ENCODE results near the gene WNT4.

WNT4 gene

GRCh38 chr1:22143065-22144033 is at the start of gene WNT4:
TSS of gene WNT4 (minus strand) at chr1:22143097. CDS start at chr1:22142922, 175 bp downstream.
- DNase-seq (ENCODE audit: low read depth in 2 of 2), result no peak

GRCh38 chr1:22190731-22191130 is 47.8 kb upstream of the WNT4 start:
- no peak for DNase-seq (ENCODE audit: low read depth in 2 of 2)

- no peak for DNase-seq (ENCODE audit: low read depth in 2 of 2)
Observed at GRCh38 chr1:22190251-22190650, 47.4 kb upstream of the WNT4 start.

- no peak for DNase-seq (ENCODE audit: low read depth in 2 of 2)
Observed at GRCh38 chr1:22189619-22190018, 46.7 kb upstream of the WNT4 start.

- DNase-seq (ENCODE audit: low read depth in 2 of 2), result no peak
Observed at GRCh38 chr1:22188914-22189313, 46.0 kb upstream of the WNT4 start.

GRCh38 chr1:22188436-22188835 is 45.5 kb upstream of the WNT4 start:
- DNase-seq (ENCODE audit: low read depth in 2 of 2), result no peak

- no peak for DNase-seq (ENCODE audit: low read depth in 2 of 2)
Observed at GRCh38 chr1:22186311-22186710, 43.4 kb upstream of the WNT4 start.

GRCh38 chr1:22184892-22185612 is 42.2 kb upstream of the WNT4 start:
- no peak for DNase-seq (ENCODE audit: low read depth in 2 of 2)

- no peak for DNase-seq (ENCODE audit: low read depth in 2 of 2)
Observed at GRCh38 chr1:22184454-22184853, 41.6 kb upstream of the WNT4 start.

GRCh38 chr1:22182715-22183114 is 39.8 kb upstream of the WNT4 start:
- DNase-seq (ENCODE audit: low read depth in 2 of 2), result no peak

- no peak for DNase-seq (ENCODE audit: low read depth in 2 of 2)
Observed at GRCh38 chr1:22179197-22179803, 36.4 kb upstream of the WNT4 start.

- no peak for DNase-seq (ENCODE audit: low read depth in 2 of 2)
Observed at GRCh38 chr1:22177354-22178003, 34.6 kb upstream of the WNT4 start.

- no peak for DNase-seq (ENCODE audit: low read depth in 2 of 2)
Observed at GRCh38 chr1:22176258-22176657, 33.4 kb upstream of the WNT4 start.

- DNase-seq (ENCODE audit: low read depth in 2 of 2), result no peak
Observed at GRCh38 chr1:22174446-22175220, 31.7 kb upstream of the WNT4 start.

GRCh38 chr1:22171951-22172715 is 29.2 kb upstream of the WNT4 start:
- no peak for DNase-seq (ENCODE audit: low read depth in 2 of 2)

GRCh38 chr1:22169816-22170215 is 26.9 kb upstream of the WNT4 start:
- no peak for DNase-seq (ENCODE audit: low read depth in 2 of 2)

- DNase-seq (ENCODE audit: low read depth in 2 of 2), result no peak
Observed at GRCh38 chr1:22168412-22168973, 25.6 kb upstream of the WNT4 start.

GRCh38 chr1:22166439-22166838 is 23.5 kb upstream of the WNT4 start:
- no peak for DNase-seq (ENCODE audit: low read depth in 2 of 2)

- DNase-seq (ENCODE audit: low read depth in 2 of 2), result no peak
Observed at GRCh38 chr1:22164841-22165808, 22.2 kb upstream of the WNT4 start.

Data from fibroblast of skin of left biceps (primary cell).